Fibroblast of peridontal ligament (primary cell): ENCODE data around the gene LIN7C.

Source experiments
- DNase-seq: peaks from one replicate; pipeline ENCODE4 v3.0.0-alpha.2; 2010; ENCODE audit errors: extremely low read depth

Gene LIN7C

DNA sequence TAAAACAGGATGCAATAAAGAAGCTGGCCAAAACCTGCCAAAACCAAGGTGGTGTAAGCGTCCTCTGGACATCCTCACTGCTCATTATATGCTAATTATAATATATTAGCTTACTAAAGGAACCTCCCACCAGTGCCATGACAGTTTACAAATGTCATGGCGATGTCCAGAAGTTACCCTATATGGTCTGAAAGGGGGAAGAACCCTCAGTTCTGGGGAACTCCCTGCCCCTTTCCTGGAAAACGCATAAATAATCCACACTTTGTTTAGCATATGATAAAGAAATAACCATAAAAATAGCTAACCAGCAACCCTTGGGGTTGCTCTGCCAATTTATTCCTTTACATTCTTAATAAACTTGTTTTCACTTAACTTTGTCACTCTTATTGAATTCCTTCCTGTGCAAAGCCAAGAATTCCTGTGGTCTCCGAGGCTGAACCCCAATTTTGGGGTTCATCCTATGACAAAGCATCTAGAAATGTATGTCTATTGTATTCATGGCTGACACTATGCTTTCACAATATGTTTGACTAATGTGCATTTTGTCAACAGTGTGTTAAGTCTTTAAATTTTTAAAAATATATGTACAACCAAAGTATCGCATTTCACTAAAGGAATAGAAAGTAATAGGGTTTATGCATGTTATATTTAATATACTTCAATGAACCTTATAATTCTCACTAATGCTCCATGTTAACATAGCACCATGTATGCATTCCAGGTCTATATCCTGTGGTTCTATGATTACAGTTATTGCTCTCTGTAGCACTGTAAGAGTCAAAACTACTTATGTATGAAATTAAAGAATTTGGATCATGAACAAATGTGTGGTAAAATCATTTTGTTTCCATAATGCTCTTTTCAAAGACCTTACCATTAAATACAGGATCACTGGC lies 59.0 kb downstream of the LIN7C start:
- DNase-seq = peak; percentile 28

DNA sequence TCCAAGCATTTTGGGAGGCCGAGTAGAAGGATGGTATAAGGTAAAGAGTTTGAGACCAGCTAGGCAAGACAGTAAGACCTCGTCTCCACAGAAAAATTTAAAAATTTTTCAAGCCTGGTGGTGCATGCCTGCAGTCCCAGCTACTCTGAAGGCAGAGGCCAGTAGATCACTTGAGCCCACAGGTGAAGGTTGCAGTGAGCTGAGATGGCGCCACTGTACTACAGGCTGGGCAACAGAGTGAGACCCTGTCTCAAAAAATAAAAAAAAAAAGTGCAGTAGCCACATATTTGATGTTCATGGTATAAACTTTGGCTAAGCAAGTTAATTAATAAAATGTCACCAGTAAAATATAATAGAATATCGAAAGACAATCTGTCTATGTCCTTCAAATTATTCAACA lies 60.9 kb downstream of the LIN7C start:
- DNase-seq = no peak

DNA sequence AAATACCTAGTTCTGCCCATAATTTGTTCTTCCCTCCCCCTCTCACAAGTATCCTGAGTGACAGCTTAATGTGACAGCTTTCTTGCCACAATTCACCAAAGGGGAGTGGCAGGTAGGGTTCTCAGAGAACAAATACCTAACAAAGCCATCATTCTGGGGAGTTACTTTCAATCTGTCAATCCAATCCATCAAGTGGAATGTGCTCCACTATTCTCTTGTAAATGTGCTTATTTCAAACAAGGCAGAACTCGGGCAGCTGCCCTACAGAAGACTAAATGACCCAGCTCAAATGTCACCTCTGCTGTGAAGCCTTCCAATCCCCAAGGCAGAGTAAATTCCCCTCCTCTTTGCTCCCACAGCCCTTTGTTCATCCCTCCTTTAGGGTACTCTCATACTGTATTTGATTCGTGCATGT lies 61.8 kb downstream of the LIN7C start:
- no peak for DNase-seq
